HG02642 (cell line): ENCODE results near the gene NTN4.
"Not testable (repeated sequence)": the region's sequence is repeated elsewhere in the genome, so short reads cannot be mapped to it uniquely, and the experiment has no call there.

ENCODE experiments used
- ATAC-seq: cut with Tn5 transposase; IDR thresholded peaks from one replicate; pipeline ENCODE4 v1.9.1; 2021; ENCODE audit warnings: mild to moderate bottlenecking; ENCODE audit not compliant: unreplicated experiment, poor library complexity

Gene NTN4

GRCh38 chr12:95802482-95803270 is 12.1 kb upstream of the NTN4 start:
- no peak for ATAC-seq

GRCh38 chr12:95796982-95797289 is 6.4 kb upstream of the NTN4 start:
- no peak for ATAC-seq

- no peak for ATAC-seq
These were observed 5.8 kb upstream of the NTN4 start for GRCh38 chr12:95796225-95796981.

- peak; percentile 14 for ATAC-seq
These were observed 619 bp upstream of the NTN4 start for GRCh38 chr12:95790917-95791849.

GRCh38 chr12:95789126-95790032 is 1.2 kb downstream of the NTN4 start:
- ATAC-seq: no peak

- ATAC-seq: no peak
These were observed 1.9 kb downstream of the NTN4 start for GRCh38 chr12:95788637-95789036.

GRCh38 chr12:95787274-95787818 is 3.2 kb downstream of the NTN4 start:
- ATAC-seq: no peak

- no peak for ATAC-seq
These were observed 5.6 kb downstream of the NTN4 start for GRCh38 chr12:95784915-95785314.

GRCh38 chr12:95784286-95784685 is 6.3 kb downstream of the NTN4 start:
- ATAC-seq: no peak

GRCh38 chr12:95775466-95775865 is 15.1 kb downstream of the NTN4 start:
- not testable (repeated sequence) for ATAC-seq

GRCh38 chr12:95774311-95775045 is 16.1 kb downstream of the NTN4 start:
- ATAC-seq: no peak

GRCh38 chr12:95773320-95773719 is 17.2 kb downstream of the NTN4 start:
- ATAC-seq: no peak

GRCh38 chr12:95767703-95768102 is 22.9 kb downstream of the NTN4 start:
- no peak for ATAC-seq

GRCh38 chr12:95766356-95767019 is 24.1 kb downstream of the NTN4 start:
- ATAC-seq: no peak

GRCh38 chr12:95764848-95765247 is 25.7 kb downstream of the NTN4 start:
- ATAC-seq: no peak

- no peak for ATAC-seq
These were observed 26.7 kb downstream of the NTN4 start for GRCh38 chr12:95763809-95764253.

GRCh38 chr12:95762123-95762785 is 28.3 kb downstream of the NTN4 start:
- ATAC-seq: no peak

- ATAC-seq: no peak
These were observed 30.2 kb downstream of the NTN4 start for GRCh38 chr12:95760371-95760770.
